HG02852 (cell line): ENCODE results near the gene ROR1.

Experiments used
- ATAC-seq: cut with Tn5 transposase; IDR thresholded peaks from one replicate; pipeline ENCODE4 v1.9.1; 2021; ENCODE audit warnings: mild to moderate bottlenecking, moderate library complexity; ENCODE audit not compliant: unreplicated experiment

ROR1 gene

GRCh38 chr1:63958556-63958955, 184.7 kb downstream of the ROR1 start:
- ATAC-seq, result no peak

GRCh38 chr1:63960326-63960725, 186.5 kb downstream of the ROR1 start:
- no peak for ATAC-seq

- no peak for ATAC-seq
These were observed 192.2 kb downstream of the ROR1 start for GRCh38 chr1:63966016-63966415.

GRCh38 chr1:63967901-63968300, 194.1 kb downstream of the ROR1 start:
- ATAC-seq, result no peak

GRCh38 chr1:63968663-63969440, 195.0 kb downstream of the ROR1 start:
- ATAC-seq, result no peak

- ATAC-seq, result no peak
These were observed 195.7 kb downstream of the ROR1 start for GRCh38 chr1:63969441-63969901.

GRCh38 chr1:63971557-63971956, 197.7 kb downstream of the ROR1 start:
- no peak for ATAC-seq

- no peak for ATAC-seq
These were observed 199.2 kb downstream of the ROR1 start for GRCh38 chr1:63973005-63973419.

- ATAC-seq, result no peak
These were observed 201.1 kb downstream of the ROR1 start for GRCh38 chr1:63974966-63975365.

GRCh38 chr1:63975481-63975880, 201.7 kb downstream of the ROR1 start:
- ATAC-seq, result no peak

GRCh38 chr1:63976006-63976405, 202.2 kb downstream of the ROR1 start:
- no peak for ATAC-seq

GRCh38 chr1:63977466-63977865, 203.6 kb downstream of the ROR1 start:
- no peak for ATAC-seq

GRCh38 chr1:63980740-63981407, 207.1 kb downstream of the ROR1 start:
- ATAC-seq, result no peak

GRCh38 chr1:63981408-63981773, 207.6 kb downstream of the ROR1 start:
- ATAC-seq, result no peak

- no peak for ATAC-seq
These were observed 208.4 kb downstream of the ROR1 start for GRCh38 chr1:63982201-63982600.

- ATAC-seq, result no peak
These were observed 209.8 kb downstream of the ROR1 start for GRCh38 chr1:63983391-63984256.

- no peak for ATAC-seq
These were observed 210.6 kb downstream of the ROR1 start for GRCh38 chr1:63984257-63984929.

GRCh38 chr1:63984930-63985290, 211.1 kb downstream of the ROR1 start:
- no peak for ATAC-seq

GRCh38 chr1:63987014-63987627, 213.3 kb downstream of the ROR1 start:
- no peak for ATAC-seq

- no peak for ATAC-seq
These were observed 213.8 kb downstream of the ROR1 start for GRCh38 chr1:63987628-63988024.

GRCh38 chr1:63988941-63989340, 215.1 kb downstream of the ROR1 start:
- no peak for ATAC-seq
